ENCODE measurements around the gene SSC5D.

The SSC5D gene

GRCh38 chr19:55463583-55464031, 24.6 kb upstream of the SSC5D start:
- TF ChIP-seq POLR2AphosphoS5 (IDR thresholded peaks at IDR 0.05; ENCODE audit: low read depth, low read length), result no peak
- TF ChIP-seq REST (IDR thresholded peaks at IDR 0.05; ENCODE audit: insufficient read depth in 1 of 2, low read depth in 2 of 2, low read length in 2 of 2), result no peak
- TF ChIP-seq FOXP2 (optimal IDR thresholded peaks at IDR 0.05; ENCODE audit: borderline replicate concordance, extremely low read depth, extremely low read length, insufficient read depth), result no peak
- no peak for TF ChIP-seq SIN3A (IDR thresholded peaks at IDR 0.05; ENCODE audit: borderline replicate concordance, insufficient read depth, low read length)
- TF ChIP-seq TAF1 (IDR thresholded peaks at IDR 0.05; ENCODE audit: borderline replicate concordance, insufficient read depth, low read length), result no peak

GRCh38 chr19:55464039-55464661, 24.1 kb upstream of the SSC5D start:
- no peak for TF ChIP-seq FOXP2 (optimal IDR thresholded peaks at IDR 0.05; ENCODE audit: borderline replicate concordance, extremely low read depth, extremely low read length, insufficient read depth)
- TF ChIP-seq POLR2AphosphoS5 (IDR thresholded peaks at IDR 0.05; ENCODE audit: low read depth, low read length), result no peak
- no peak for TF ChIP-seq REST (IDR thresholded peaks at IDR 0.05; ENCODE audit: insufficient read depth in 1 of 2, low read depth in 2 of 2, low read length in 2 of 2)
- no peak for TF ChIP-seq TAF1 (IDR thresholded peaks at IDR 0.05; ENCODE audit: borderline replicate concordance, insufficient read depth, low read length)
- TF ChIP-seq SIN3A (IDR thresholded peaks at IDR 0.05; ENCODE audit: borderline replicate concordance, insufficient read depth, low read length), result no peak

- no peak for TF ChIP-seq FOXP2 (optimal IDR thresholded peaks at IDR 0.05; ENCODE audit: borderline replicate concordance, extremely low read depth, extremely low read length, insufficient read depth)
Measured at GRCh38 chr19:55464662-55465054, 23.6 kb upstream of the SSC5D start, which contains the start of gene C19orf85. TSS of gene C19orf85 (minus strand) at chr19:55464751. CDS start at chr19:55464554, 197 bp downstream.

GRCh38 chr19:55465460-55466240, 22.6 kb upstream of the SSC5D start:
- TF ChIP-seq FOXP2 (optimal IDR thresholded peaks at IDR 0.05; ENCODE audit: borderline replicate concordance, extremely low read depth, extremely low read length, insufficient read depth), result no peak
- no peak for TF ChIP-seq REST (IDR thresholded peaks at IDR 0.05; ENCODE audit: insufficient read depth in 1 of 2, low read depth in 2 of 2, low read length in 2 of 2)
- no peak for TF ChIP-seq POLR2AphosphoS5 (IDR thresholded peaks at IDR 0.05; ENCODE audit: low read depth, low read length)
- no peak for TF ChIP-seq TAF1 (IDR thresholded peaks at IDR 0.05; ENCODE audit: borderline replicate concordance, insufficient read depth, low read length)
- no peak for TF ChIP-seq SIN3A (IDR thresholded peaks at IDR 0.05; ENCODE audit: borderline replicate concordance, insufficient read depth, low read length)

GRCh38 chr19:55466241-55466614, 22.0 kb upstream of the SSC5D start:
- no peak for TF ChIP-seq SIN3A (IDR thresholded peaks at IDR 0.05; ENCODE audit: borderline replicate concordance, insufficient read depth, low read length)
- no peak for TF ChIP-seq REST (IDR thresholded peaks at IDR 0.05; ENCODE audit: insufficient read depth in 1 of 2, low read depth in 2 of 2, low read length in 2 of 2)
- TF ChIP-seq POLR2AphosphoS5 (IDR thresholded peaks at IDR 0.05; ENCODE audit: low read depth, low read length), result no peak
- TF ChIP-seq FOXP2 (optimal IDR thresholded peaks at IDR 0.05; ENCODE audit: borderline replicate concordance, extremely low read depth, extremely low read length, insufficient read depth), result no peak
- TF ChIP-seq TAF1 (IDR thresholded peaks at IDR 0.05; ENCODE audit: borderline replicate concordance, insufficient read depth, low read length), result no peak

All from PFSK-1 (cell line).